OCI-M2 (cell line): ENCODE measurements around the gene C20orf202.

Source experiments
- DNase-seq: peaks from one replicate; lab custom pipeline; 2025; ENCODE audit not compliant: unreplicated experiment; lab: John Stamatoyannopoulos, UW

The C20orf202 gene

DNA sequence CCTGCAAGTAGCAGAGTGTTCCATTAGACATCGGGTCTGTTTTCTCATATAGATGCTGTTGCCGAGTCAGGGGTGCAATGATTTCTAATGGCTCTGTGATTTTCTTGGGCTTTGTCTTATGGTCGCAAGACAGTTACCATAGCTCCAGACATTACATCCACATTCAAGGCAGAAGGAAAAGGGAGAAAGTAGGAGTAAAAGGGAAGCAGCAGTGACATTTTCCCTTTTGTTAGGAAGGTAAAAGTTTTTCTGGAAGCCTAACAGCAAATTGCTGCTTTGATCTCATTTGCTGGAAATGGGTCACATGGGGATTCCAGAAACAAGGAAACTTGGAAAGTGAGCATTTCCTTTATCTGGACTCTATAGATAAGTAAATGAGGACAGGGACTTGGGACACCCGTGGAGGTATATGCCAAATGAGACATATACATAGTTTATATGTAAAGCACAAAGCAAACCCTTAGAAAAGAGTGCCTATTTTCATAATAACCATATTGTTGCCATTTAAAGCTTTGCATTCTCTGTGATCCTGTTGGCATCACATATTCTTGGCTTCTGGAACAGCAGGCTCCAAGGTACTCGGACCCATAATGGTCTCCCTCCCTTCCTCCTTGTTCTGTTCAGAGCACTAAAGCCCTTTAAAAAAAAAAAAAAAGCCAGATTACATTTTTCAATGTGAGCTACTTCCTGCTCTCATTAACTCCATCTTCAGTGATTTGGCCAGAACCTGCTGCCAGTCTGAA is at the start of gene C20orf202:
Gene C20orf202 (plus strand): TSS at position 693 of the 743 bp plus-strand sequence. CDS start 132 bp downstream, outside the sequence.
- DNase-seq = no peak

DNA sequence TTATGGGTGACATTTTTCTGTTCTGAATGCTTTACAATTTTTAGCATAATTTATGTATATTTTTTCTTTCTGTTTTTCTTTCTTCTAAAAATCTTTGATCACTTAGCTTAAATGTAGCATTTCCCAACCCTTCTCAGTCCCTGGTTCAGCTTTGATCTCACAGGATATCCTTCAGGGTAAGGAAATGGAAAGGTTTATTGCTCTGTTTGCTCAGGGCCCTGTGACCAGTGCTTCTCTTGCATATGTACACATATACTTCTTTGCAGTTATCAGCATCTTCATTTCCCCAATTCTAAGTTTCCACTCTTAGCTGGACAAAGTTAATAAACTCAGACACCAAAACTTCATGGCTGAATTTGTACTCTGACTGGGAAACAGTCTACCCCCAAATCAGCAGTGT is 49.0 kb upstream of the C20orf202 start:
- no peak for DNase-seq

GRCh38 chr20:1154691-1155090 is 48.6 kb upstream of the C20orf202 start:
- no peak for DNase-seq

DNA sequence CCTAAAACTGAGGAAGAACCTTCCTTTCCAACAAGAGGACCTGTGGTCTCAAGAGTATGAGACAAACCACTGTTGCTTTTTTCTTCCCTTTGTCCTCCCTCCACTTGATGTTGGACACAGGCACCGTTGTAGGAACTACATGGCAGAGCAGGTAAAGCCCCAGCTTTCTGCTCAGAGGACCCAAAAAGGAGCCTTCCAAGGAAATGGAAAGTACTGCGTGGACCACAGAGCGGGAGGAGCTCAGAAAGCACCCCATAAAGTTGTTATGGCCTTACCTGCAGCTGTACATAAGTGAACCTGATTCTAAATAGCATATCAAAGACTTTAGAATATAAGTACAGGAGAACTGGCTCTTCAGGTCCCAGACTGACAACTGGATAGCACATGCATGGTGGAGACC is 47.9 kb upstream of the C20orf202 start:
- DNase-seq = no peak

- DNase-seq = no peak
These were observed 42.8 kb upstream of the C20orf202 start for GRCh38 chr20:1160496-1160895.

DNA sequence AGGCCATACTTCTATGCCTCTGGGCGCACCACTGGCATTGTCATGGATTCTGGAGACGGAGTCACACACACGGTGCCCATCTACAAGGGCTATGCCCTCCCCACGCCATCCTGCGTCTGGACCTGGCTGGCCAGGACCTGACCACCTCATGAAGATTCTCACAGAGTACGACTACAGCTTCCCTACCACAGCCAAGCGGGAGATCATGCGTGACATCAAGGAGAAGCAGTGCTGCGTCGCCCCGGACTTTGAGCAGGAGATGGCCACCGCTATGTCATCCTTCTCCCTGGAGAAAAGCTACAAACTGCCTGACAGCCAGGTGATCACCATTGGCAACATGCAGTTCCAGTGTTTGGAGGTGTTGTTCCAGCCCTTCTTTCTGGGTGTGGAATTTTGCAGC is 42.3 kb upstream of the C20orf202 start:
- DNase-seq = no peak

GRCh38 chr20:1163105-1163504 is 40.1 kb upstream of the C20orf202 start:
- no peak for DNase-seq

DNA sequence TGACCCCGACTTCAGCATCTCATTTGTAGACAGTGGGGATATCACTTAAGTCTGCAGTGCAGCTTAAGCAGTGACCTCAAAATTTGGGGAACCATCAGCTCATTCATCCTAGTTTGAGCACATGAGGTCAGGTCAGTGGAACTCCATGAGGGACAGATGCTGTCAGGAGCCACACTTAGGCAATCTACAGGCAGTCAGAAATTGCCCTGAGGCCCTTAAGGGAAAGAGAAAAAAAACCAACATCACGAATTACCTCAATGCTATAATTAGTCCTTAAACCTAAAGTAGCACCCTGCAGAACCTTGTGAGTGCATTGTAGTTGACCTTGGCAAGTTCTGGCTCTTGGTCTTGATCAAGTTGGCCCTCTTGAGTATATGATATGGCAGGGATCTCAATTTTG is 39.6 kb upstream of the C20orf202 start:
- DNase-seq = no peak

- no peak for DNase-seq
These were observed 38.4 kb upstream of the C20orf202 start for GRCh38 chr20:1164871-1165270.

GRCh38 chr20:1165521-1165920 is 37.7 kb upstream of the C20orf202 start:
- DNase-seq = no peak

DNA sequence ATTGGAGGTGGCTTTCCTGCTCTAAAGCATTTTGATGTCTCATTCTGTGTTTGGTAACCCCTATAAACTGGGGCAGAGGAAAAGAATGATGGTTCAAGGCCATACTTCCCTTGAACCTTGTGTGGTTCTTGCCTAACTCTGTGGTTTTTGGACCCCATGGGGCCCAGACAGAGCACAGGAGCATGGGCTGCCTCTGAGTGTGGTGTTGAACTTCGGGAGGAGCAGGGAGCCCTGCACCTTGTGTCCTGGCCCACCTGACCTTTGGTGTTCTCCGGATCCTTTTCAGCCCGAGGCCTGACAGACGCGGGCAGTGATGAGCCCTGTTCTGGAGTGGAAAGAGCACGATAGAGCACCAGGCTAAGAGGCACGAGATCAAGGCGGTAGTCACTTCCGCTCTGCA is 37.3 kb upstream of the C20orf202 start:
- no peak for DNase-seq

GRCh38 chr20:1166948-1167720 is 36.1 kb upstream of the C20orf202 start:
- DNase-seq = no peak

- DNase-seq = no peak
These were observed 34.0 kb upstream of the C20orf202 start for GRCh38 chr20:1169224-1169623.

- DNase-seq = no peak
These were observed 31.7 kb upstream of the C20orf202 start for GRCh38 chr20:1171461-1172093.

DNA sequence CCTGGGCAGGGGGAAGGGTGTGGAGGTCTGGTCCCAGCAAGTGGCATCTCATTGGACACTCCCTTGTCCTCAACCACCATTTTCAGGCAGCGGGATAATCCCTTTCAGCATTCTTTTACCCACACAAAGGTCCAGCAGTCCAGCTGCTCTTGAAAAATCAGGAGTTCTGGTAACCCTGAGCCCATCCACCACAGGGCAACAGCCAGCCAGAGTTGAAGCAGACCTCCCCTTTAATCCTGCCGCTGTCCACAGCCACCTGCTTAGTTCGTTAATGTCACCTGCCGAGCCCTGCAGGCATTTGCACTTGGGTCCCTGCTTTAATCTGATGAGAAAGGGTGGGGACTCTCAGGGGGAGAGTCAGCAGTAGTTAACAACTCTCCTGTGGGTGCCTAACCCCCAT is 29.6 kb upstream of the C20orf202 start:
- no peak for DNase-seq

- DNase-seq = no peak
These were observed 28.5 kb upstream of the C20orf202 start for GRCh38 chr20:1174787-1175186.

DNA sequence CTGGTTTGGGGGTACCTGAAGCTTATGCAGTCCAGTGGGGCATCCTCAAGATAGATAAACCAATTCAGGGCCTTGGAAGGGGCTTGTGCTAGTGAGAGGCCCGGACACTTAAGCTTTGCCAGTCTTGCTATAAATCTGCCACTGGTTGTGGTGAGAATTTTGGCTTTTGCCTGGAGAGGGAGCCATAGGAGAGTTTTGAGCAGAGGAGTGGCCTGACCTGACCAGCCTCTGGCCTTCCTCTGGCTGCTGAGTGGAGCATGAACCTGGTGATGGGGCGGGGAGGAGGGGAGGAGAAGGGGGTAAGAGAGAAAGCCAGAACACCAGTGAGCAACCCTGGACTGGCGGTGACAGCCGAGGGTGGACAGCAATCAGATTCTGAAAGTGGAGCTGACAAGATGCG is 25.6 kb upstream of the C20orf202 start:
- DNase-seq = no peak

GRCh38 chr20:1178103-1178502 is 25.2 kb upstream of the C20orf202 start:
- DNase-seq = no peak

DNA sequence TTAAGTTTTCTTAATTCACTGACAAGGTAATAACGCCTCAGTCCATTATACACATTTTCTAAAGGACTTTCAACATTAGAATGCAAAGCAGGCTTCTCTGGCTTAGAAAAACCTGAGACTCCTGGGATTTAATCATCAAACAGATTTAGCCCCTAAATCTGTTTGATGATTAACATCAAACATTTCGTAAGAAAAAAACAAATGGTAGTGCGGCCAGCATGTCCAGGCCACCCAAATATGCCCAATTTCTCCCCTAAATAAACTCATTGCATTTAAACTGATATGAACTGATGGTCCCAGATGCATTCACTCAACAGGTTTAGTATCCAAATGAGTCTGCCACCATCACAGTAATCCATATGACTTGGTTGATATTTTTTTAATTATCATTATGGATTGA is 24.6 kb upstream of the C20orf202 start:
- no peak for DNase-seq

- DNase-seq = no peak
These were observed 22.3 kb upstream of the C20orf202 start for GRCh38 chr20:1180949-1181348.

GRCh38 chr20:1182106-1182505 is 21.1 kb upstream of the C20orf202 start:
- no peak for DNase-seq

DNA sequence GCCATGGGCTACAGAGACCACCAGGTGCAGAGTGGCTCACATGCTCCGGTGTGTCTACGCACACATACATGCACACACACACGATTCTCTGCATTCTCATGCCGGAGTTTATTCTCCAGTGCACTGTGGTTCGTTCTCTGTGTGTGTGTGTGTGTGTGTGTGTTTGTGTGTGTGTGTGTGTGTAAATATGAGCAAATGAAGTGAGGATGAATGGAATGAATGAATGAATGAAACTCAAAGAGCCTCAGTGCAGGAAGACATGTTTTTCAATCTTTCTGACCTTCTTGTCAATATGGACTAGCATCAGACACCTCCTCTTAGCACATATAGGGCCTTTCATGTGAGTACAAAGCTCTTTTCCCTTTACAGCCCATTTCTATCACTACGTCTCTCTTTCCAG is 20.1 kb upstream of the C20orf202 start:
- DNase-seq = no peak
